Retinal pigment epithelial cell (primary cell): Measurements from ENCODE around the gene SSH3.

ENCODE experiments used
- DNase-seq: peaks from one replicate; pipeline ENCODE4 v3.0.0-alpha.2; 2010; ENCODE audit warnings: low read depth
- H3K4me3 ChIP-seq: 2 replicates; pipeline ENCODE4 v1.5.1; 2011; ENCODE audit warnings: mild to moderate bottlenecking, low read length, control low read depth, moderate library complexity
- TF ChIP-seq, protein P1 (sequence below): conservative IDR thresholded peaks from 2 replicates; pipeline ENCODE4 v1.5.1; 2011; ENCODE audit warnings: low read depth, low read length, control low read depth, inconsistent platforms

The SSH3 gene

DNA sequence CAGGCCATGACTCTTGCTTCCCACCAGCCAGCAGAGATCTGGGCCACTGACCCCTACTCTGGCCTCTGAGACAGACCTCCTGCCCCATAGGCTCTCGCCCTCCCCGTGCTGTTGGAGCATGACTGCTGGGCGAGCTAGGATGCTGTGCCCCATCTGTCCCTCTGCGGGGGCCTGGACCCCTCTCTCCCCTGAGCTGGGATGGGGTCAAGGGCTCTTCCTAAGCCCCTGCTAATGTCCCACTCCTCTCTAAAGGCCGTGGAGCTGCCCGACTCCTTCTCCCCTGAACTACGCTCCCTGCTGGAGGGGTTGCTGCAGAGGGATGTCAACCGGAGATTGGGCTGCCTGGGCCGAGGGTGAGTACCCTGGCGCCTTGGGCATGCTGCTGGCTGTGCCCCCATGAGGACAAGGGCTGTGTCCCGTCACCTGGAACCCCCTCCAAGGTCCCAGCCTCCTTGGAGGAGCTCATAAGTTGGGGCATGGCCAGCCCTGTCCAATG lies 20.4 kb upstream of the SSH3 start:
- TF ChIP-seq, protein P1, sequence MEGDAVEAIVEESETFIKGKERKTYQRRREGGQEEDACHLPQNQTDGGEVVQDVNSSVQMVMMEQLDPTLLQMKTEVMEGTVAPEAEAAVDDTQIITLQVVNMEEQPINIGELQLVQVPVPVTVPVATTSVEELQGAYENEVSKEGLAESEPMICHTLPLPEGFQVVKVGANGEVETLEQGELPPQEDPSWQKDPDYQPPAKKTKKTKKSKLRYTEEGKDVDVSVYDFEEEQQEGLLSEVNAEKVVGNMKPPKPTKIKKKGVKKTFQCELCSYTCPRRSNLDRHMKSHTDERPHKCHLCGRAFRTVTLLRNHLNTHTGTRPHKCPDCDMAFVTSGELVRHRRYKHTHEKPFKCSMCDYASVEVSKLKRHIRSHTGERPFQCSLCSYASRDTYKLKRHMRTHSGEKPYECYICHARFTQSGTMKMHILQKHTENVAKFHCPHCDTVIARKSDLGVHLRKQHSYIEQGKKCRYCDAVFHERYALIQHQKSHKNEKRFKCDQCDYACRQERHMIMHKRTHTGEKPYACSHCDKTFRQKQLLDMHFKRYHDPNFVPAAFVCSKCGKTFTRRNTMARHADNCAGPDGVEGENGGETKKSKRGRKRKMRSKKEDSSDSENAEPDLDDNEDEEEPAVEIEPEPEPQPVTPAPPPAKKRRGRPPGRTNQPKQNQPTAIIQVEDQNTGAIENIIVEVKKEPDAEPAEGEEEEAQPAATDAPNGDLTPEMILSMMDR = no peak
- no peak for DNase-seq
- no peak overlapping the region for H3K4me3 ChIP-seq

DNA sequence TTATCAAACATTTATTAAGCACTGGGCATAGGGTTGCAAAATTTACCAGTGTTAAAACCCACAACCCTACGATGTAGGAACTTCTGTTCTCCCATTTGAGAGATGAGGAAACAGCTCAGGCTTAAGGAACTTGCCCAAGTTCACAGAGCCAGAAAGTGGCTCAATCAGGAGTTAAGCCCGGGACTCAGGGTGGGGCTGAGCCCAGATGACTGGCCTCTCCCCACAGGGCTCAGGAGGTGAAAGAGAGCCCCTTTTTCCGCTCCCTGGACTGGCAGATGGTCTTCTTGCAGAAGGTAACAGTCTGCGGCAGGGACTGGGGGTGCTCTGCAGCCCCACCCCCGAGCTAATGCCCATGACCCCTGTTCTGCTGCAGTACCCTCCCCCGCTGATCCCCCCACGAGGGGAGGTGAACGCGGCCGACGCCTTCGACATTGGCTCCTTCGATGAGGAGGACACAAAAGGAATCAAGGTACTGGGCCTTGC lies 19.8 kb upstream of the SSH3 start:
- DNase-seq = no peak
- H3K4me3 ChIP-seq = no peak overlapping the region
- TF ChIP-seq, protein P1 = no peak

DNA sequence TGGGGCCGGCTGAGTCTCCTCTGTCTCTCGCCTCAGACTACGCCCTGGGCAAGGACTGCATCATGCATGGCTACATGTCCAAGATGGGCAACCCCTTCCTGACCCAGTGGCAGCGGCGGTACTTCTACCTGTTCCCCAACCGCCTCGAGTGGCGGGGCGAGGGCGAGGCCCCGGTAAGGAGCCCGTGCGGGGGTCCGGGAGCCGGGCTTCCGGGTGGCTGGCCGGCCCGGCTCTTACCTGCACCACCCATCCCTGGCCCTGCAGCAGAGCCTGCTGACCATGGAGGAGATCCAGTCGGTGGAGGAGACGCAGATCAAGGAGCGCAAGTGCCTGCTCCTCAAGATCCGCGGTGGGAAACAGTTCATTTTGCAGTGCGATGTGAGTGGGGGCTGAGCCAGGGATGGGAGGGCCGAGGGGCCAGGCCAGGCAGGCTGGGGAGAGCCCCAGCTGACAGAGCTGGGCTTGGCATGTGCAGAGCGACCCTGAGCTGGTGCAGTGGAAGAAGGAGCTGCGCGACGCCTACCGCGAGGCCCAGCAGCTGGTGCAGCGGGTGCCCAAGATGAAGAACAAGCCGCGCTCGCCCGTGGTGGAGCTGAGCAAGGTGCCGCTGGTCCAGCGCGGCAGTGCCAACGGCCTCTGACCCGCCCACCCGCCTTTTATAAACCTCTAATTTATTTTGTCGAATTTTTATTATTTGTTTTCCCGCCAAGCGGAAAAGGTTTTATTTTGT lies 18.4 kb upstream of the SSH3 start:
- H3K4me3 ChIP-seq = no peak overlapping the region
- TF ChIP-seq, protein P1 = no peak
- no peak for DNase-seq

DNA sequence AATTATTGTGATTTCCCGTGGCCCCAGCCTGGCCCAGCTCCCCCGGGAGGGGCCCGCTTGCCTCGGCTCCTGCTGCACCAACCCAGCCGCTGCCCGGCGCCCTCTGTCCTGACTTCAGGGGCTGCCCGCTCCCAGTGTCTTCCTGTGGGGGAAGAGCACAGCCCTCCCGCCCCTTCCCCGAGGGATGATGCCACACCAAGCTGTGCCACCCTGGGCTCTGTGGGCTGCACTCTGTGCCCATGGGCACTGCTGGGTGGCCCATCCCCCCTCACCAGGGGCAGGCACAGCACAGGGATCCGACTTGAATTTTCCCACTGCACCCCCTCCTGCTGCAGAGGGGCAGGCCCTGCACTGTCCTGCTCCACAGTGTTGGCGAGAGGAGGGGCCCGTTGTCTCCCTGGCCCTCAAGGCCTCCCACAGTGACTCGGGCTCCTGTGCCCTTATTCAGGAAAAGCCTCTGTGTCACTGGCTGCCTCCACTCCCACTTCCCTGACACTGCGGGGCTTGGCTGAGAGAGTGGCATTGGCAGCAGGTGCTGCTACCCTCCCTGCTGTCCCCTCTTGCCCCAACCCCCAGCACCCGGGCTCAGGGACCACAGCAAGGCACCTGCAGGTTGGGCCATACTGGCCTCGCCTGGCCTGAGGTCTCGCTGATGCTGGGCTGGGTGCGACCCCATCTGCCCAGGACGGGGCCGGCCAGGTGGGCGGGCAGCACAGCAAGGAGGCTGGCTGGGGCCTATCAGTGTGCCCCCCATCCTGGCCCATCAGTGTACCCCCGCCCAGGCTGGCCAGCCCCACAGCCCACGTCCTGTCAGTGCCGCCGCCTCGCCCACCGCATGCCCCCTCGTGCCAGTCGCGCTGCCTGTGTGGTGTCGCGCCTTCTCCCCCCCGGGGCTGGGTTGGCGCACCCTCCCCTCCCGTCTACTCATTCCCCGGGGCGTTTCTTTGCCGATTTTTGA lies 17.5 kb upstream of the SSH3 start:
- TF ChIP-seq, protein P1 = no peak
- no peak overlapping the region for H3K4me3 ChIP-seq
- DNase-seq = no peak

DNA sequence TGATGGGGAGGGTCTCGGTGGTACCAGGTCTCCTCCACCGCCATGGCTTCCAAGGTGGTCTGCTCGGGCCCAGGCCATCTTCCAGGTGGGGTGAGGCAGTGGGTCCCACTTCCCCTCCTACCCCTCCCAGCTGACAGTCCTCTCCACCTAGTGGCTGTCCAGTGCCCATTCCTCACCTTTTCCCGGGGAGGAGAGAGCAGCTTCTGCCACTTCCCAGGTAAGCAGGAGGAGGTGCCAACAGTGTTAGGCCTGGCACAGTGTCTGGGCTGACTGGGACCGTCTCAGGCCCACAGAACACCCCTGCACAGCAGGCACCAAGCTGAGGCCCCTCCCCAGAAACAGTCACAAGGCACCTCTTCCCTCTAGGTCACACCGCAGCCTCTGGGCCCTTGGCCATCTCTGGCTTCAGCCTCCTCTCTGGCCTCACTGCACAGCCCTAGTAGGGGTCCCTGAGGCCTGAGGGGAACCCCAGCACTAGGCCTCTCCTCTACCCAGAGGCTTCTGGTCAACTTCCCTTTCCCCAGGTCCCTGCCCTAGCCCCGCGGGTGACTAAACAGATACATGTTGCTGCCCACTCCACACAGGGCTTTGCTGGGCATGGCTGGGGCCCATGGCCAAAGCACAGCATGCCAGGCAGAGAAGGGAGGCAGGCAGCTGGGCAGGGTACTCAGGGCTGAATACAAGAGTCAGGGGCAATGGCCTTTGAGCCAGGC lies 16.6 kb upstream of the SSH3 start:
- no peak overlapping the region for H3K4me3 ChIP-seq
- DNase-seq = no peak
- TF ChIP-seq, protein P1 = no peak

DNA sequence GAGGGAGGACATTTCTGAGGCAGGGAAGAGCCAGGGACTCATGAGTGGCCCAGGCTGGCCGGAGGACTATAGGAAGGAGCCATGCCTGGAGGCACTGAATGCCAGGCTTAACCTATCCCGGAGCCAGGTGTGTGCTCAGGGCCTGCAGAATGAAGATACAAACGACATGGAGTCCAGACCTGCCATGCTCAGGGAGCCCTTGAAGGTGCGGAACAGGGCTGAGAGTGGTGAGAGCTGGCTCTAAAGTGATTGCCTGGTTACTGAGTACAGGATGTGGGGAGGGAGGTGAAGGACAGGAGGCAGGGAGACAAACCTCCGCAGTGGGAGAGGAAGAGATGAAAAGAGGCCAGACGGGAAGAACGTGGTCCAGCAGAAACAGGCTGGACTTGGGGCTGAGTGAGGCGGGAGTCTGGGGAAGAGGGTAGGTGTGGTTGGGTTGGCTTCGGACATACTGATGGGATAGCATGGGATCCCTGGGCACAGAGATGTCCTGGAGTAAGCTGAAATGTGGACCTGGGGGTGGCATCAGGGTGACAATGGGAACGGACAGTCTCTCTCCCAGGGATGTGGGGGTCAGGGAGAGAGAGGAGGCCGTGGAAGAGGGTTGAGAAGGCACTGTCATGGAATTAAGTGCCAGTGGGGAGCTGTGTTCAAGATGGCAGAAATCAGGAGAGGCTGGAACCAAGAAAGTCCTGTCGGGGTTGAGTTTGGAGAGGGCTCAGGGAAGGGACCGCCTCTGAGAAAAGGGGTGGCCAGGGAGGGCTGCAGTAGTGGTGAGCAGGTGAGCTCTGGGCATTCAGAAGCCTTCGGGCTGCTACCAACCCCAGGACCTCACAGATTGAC lies 15.8 kb upstream of the SSH3 start:
- no peak for DNase-seq
- no peak overlapping the region for H3K4me3 ChIP-seq
- TF ChIP-seq, protein P1 = no peak
